HUES48 (cell line): Measurements from ENCODE around the gene PTPRD.

ENCODE experiments used
- H3K27ac ChIP-seq: one replicate; pipeline ENCODE4 v1.7.0; 2013; ENCODE audit warnings: low read depth, low read length, inconsistent platforms
- H3K27me3 ChIP-seq: 2 replicates; pipeline ENCODE4 v1.6.1; 2013; ENCODE audit warnings: mild to moderate bottlenecking, low read length; ENCODE audit not compliant: control insufficient read depth, insufficient read depth
- H3K36me3 ChIP-seq: 2 replicates; pipeline ENCODE4 v1.6.1; 2013; ENCODE audit warnings: low read length; ENCODE audit not compliant: control insufficient read depth, insufficient read depth
- H3K4me1 ChIP-seq: 2 replicates; pipeline ENCODE4 v1.6.1; 2013; ENCODE audit warnings: mild to moderate bottlenecking, low read length; ENCODE audit not compliant: control insufficient read depth, insufficient read depth
- H3K4me3 ChIP-seq: 2 replicates; pipeline ENCODE4 v1.5.1; 2013; ENCODE audit warnings: mild to moderate bottlenecking, low read depth, low read length
- H3K9ac ChIP-seq: 2 replicates; pipeline ENCODE4 v1.6.1; 2013; ENCODE audit warnings: mild to moderate bottlenecking, low read depth, low read length, moderate library complexity
- H3K9me3 ChIP-seq: 2 replicates; pipeline ENCODE4 v1.6.1; 2013; ENCODE audit warnings: low read length; ENCODE audit not compliant: control insufficient read depth, insufficient read depth

PTPRD gene

GRCh38 chr9:8515748-8516147 is 2097.1 kb downstream of the PTPRD start:
- no peak overlapping the region for H3K4me3 ChIP-seq

GRCh38 chr9:8514760-8515159 is 2098.0 kb downstream of the PTPRD start:
- Histone ChIP-seq H3K9ac (no peak overlapping the region), H3K27ac (no peak overlapping the region), H3K4me3 (no peak overlapping the region), H3K36me3 (no peaks in the 10 kb centered on the region), H3K4me1 (peaks cover 6% of the 10 kb centered on the region; the same call in 1 of the 2 replicates), H3K27me3 (no peaks in the 10 kb centered on the region), H3K9me3 (no peaks in the 10 kb centered on the region)

More at GRCh38 chr9:8515748-8516147, 2097.1 kb downstream of the PTPRD start:
- Histone ChIP-seq H3K27ac (no peak overlapping the region), H3K27me3 (no peaks in the 10 kb centered on the region), H3K9ac (no peak overlapping the region), H3K4me1 (peaks cover 6% of the 10 kb centered on the region; the same call in 1 of the 2 replicates), H3K36me3 (no peaks in the 10 kb centered on the region), H3K9me3 (no peaks in the 10 kb centered on the region)

GRCh38 chr9:8508671-8509290 is 2104.0 kb downstream of the PTPRD start:
- Histone ChIP-seq H3K36me3 (no peaks in the 10 kb centered on the region), H3K4me3 (no peak overlapping the region), H3K27me3 (no peaks in the 10 kb centered on the region), H3K4me1 (peaks cover 5% of the 10 kb centered on the region), H3K9me3 (no peaks in the 10 kb centered on the region), H3K27ac (no peak overlapping the region), H3K9ac (no peak overlapping the region)

- Histone ChIP-seq H3K4me3 (no peak overlapping the region), H3K9ac (no peak overlapping the region), H3K27me3 (no peaks in the 10 kb centered on the region), H3K36me3 (no peaks in the 10 kb centered on the region), H3K27ac (no peak overlapping the region), H3K4me1 (peaks cover 11% of the 10 kb centered on the region), H3K9me3 (no peaks in the 10 kb centered on the region)
Observed at GRCh38 chr9:8494571-8494970, 2118.2 kb downstream of the PTPRD start.

- H3K9me3 ChIP-seq: no peaks in the 10 kb centered on the region
- no peak overlapping the region for H3K9ac ChIP-seq
- no peaks in the 10 kb centered on the region for H3K27me3 ChIP-seq
- H3K4me3 ChIP-seq: no peak overlapping the region
- H3K4me1 ChIP-seq: peaks cover 11% of the 10 kb centered on the region
- H3K36me3 ChIP-seq: no peaks in the 10 kb centered on the region
- H3K27ac ChIP-seq: no peak overlapping the region
Observed at GRCh38 chr9:8492679-8493078, 2120.1 kb downstream of the PTPRD start.

GRCh38 chr9:8492024-8492423 is 2120.8 kb downstream of the PTPRD start:
- peak overlapping the region; percentile 66 for H3K27ac ChIP-seq
- no peaks in the 10 kb centered on the region for H3K9me3 ChIP-seq

GRCh38 chr9:8491563-8491962 is 2121.2 kb downstream of the PTPRD start:
- Histone ChIP-seq H3K9ac (no peak overlapping the region), H3K9me3 (no peaks in the 10 kb centered on the region), H3K27ac (peak overlapping the region; percentile 66), H3K36me3 (no peaks in the 10 kb centered on the region), H3K4me3 (no peak overlapping the region), H3K27me3 (no peaks in the 10 kb centered on the region), H3K4me1 (peaks cover 11% of the 10 kb centered on the region)

More at GRCh38 chr9:8492024-8492423, 2120.8 kb downstream of the PTPRD start:
- Histone ChIP-seq H3K4me1 (peaks cover 11% of the 10 kb centered on the region), H3K9ac (no peak overlapping the region), H3K27me3 (no peaks in the 10 kb centered on the region), H3K36me3 (no peaks in the 10 kb centered on the region), H3K4me3 (no peak overlapping the region)

GRCh38 chr9:8489835-8490234 is 2123.0 kb downstream of the PTPRD start:
- H3K9ac ChIP-seq: no peak overlapping the region

GRCh38 chr9:8486095-8486494 is 2126.7 kb downstream of the PTPRD start:
- no peaks in the 10 kb centered on the region for H3K9me3 ChIP-seq
- peaks cover 6% of the 10 kb centered on the region; the same call in 1 of the 2 replicates for H3K4me1 ChIP-seq
- peaks cover 6% of the 10 kb centered on the region; the same call in 1 of the 2 replicates for H3K36me3 ChIP-seq
- no peaks in the 10 kb centered on the region for H3K27me3 ChIP-seq
- no peak overlapping the region for H3K27ac ChIP-seq
- H3K9ac ChIP-seq: no peak overlapping the region
- H3K4me3 ChIP-seq: no peak overlapping the region

More at GRCh38 chr9:8489835-8490234, 2123.0 kb downstream of the PTPRD start:
- no peaks in the 10 kb centered on the region for H3K9me3 ChIP-seq
- peaks cover 15% of the 10 kb centered on the region for H3K4me1 ChIP-seq
- H3K4me3 ChIP-seq: no peak overlapping the region
- no peaks in the 10 kb centered on the region for H3K27me3 ChIP-seq
- no peaks in the 10 kb centered on the region for H3K36me3 ChIP-seq
- H3K27ac ChIP-seq: no peak overlapping the region

- Histone ChIP-seq H3K36me3 (peaks cover 6% of the 10 kb centered on the region; the same call in 1 of the 2 replicates), H3K27ac (no peak overlapping the region), H3K4me3 (no peak overlapping the region)
Observed at GRCh38 chr9:8484597-8485191, 2128.1 kb downstream of the PTPRD start.

GRCh38 chr9:8477450-8477849 is 2135.4 kb downstream of the PTPRD start:
- no peaks in the 10 kb centered on the region for H3K27me3 ChIP-seq
- H3K4me3 ChIP-seq: no peak overlapping the region
- peaks cover 9% of the 10 kb centered on the region; the same call in 1 of the 2 replicates for H3K9me3 ChIP-seq
- H3K27ac ChIP-seq: peak overlapping the region; percentile 5
- no peak overlapping the region for H3K9ac ChIP-seq
- no peaks in the 10 kb centered on the region for H3K36me3 ChIP-seq
- peaks cover 22% of the 10 kb centered on the region for H3K4me1 ChIP-seq

More at GRCh38 chr9:8484597-8485191, 2128.1 kb downstream of the PTPRD start:
- peaks cover 6% of the 10 kb centered on the region; the same call in 1 of the 2 replicates for H3K4me1 ChIP-seq
- H3K9ac ChIP-seq: no peak overlapping the region
- H3K27me3 ChIP-seq: no peaks in the 10 kb centered on the region
- no peaks in the 10 kb centered on the region for H3K9me3 ChIP-seq
